ENCODE data around the gene EFNB2. TPM values are rescaled to one million over a fixed set of nuclear protein-coding genes. Genes with fewer than 3 reads are reported as not detected.

EFNB2 gene
- total RNA-seq, 2 donors from 2014 or later, result 27.2 to 45.2 TPM

- H3K9me3 ChIP-seq, result no peaks in the 10 kb centered on the region
- H3K36me3 ChIP-seq, result no peaks in the 10 kb centered on the region
- no peaks in the 10 kb centered on the region for H3K27me3 ChIP-seq (replicated peaks; ENCODE audit: insufficient read depth)
- TF ChIP-seq CTCF (IDR thresholded peaks at IDR 0.05), result no peak
- DNase-seq (ENCODE audit: low spot score) (no peak), ATAC-seq (ENCODE audit: insufficient number of reproducible peaks, low FRiP score, low read depth) (no peak)
- peak overlapping the region; percentile 38 to 50 for H3K27ac ChIP-seq
- H3K4me1 ChIP-seq (ENCODE audit: control insufficient read depth in 1 of 2, low read depth in 2 of 2), result peaks cover 10 to 58% of the 10 kb centered on the region in 2 donors
- H3K4me3 ChIP-seq, result no peak overlapping the region
Measured at GRCh38 chr13:106479929-106480328, 55.5 kb downstream of the EFNB2 start.

DNA sequence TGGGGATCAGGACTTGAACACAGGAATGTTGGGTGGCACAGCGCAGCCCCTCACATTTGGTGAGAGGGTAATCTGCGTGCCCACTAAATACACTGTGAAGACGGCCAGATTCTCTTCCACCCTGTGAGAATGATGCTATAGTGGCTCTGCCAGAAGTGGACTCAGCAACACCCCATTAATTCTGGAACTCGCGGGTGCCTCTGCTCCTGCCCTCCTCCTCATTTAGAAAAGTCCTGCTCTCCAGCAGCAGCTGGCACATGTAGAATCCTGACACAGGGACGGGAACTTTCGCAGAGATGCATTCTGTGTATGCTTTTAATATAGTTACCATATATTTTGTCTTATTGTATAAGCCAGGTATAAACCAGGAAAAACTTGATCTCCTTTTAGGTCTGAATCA, 57.3 kb downstream of the EFNB2 start:
- DNase-seq (ENCODE audit: low spot score) (no peak), ATAC-seq (ENCODE audit: insufficient number of reproducible peaks, low FRiP score, low read depth) (no peak)
- TF ChIP-seq CTCF (IDR thresholded peaks at IDR 0.05), result no peak
- no peaks in the 10 kb centered on the region for H3K9me3 ChIP-seq
- H3K4me1 ChIP-seq (ENCODE audit: control insufficient read depth in 1 of 2, low read depth in 2 of 2), result peaks cover 6 to 46% of the 10 kb centered on the region in 2 donors
- no peaks in the 10 kb centered on the region for H3K36me3 ChIP-seq
- no peak overlapping the region for H3K27ac ChIP-seq
- H3K27me3 ChIP-seq (replicated peaks; ENCODE audit: insufficient read depth), result no peaks in the 10 kb centered on the region
- no peak overlapping the region for H3K4me3 ChIP-seq

DNA sequence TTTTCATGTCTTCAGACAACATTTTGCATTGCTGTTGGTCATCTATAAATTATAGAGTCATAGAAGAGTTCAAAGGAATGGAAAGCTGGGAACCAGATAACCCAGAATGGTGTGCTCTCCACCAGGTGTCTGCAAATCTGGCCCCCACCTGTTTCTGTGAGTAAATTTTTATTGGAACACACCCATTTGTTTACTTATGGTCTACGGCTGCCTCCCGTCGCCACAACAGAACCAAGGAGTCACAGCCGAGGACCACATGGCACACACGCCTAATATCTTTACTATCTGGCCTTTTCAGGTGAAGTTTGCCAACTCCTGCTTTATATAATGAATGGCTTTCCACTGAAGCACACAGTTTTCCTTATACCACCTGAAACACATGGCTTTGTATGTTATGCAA, 58.2 kb downstream of the EFNB2 start:
- Histone ChIP-seq H3K27ac (no peak overlapping the region), H3K36me3 (no peaks in the 10 kb centered on the region), H3K4me3 (no peak overlapping the region), H3K4me1 (ENCODE audit: control insufficient read depth in 1 of 2, low read depth in 2 of 2) (peaks cover 6 to 54% of the 10 kb centered on the region in 2 donors), H3K9me3 (no peaks in the 10 kb centered on the region), H3K27me3 (replicated peaks; ENCODE audit: insufficient read depth) (no peaks in the 10 kb centered on the region)
- TF ChIP-seq CTCF (IDR thresholded peaks at IDR 0.05), result no peak
- ATAC-seq (ENCODE audit: insufficient number of reproducible peaks, low FRiP score, low read depth), result no peak
- no peak for DNase-seq (ENCODE audit: low spot score)

DNA sequence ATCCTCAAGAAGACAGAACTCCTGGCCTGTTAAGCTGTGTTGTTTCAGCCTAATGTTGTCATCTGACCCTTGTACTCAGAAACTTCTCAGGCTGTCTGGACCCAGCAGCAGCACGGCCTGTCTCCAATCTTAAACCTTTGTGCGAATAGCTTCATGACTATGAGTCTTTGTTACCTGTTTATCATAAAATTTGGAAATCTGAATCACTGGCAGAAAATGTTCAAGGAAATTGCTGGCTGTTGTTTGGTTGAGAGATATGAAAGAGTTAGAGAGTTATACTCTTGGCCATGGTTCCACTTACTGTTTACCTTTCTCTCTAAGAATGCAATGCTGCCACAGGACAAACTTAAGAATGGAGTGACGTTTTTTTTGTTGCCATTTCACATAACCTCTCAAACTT, 59.6 kb downstream of the EFNB2 start:
- DNase-seq (ENCODE audit: low spot score) (no peak), ATAC-seq (ENCODE audit: insufficient number of reproducible peaks, low FRiP score, low read depth) (no peak)
- Histone ChIP-seq H3K36me3 (no peaks in the 10 kb centered on the region), H3K27ac (peak overlapping the region; percentile 15 to 31), H3K9me3 (no peaks in the 10 kb centered on the region), H3K27me3 (replicated peaks; ENCODE audit: insufficient read depth) (no peaks in the 10 kb centered on the region), H3K4me3 (no peak overlapping the region), H3K4me1 (ENCODE audit: control insufficient read depth in 1 of 2, low read depth in 2 of 2) (peaks cover 4 to 39% of the 10 kb centered on the region in 2 donors)
- TF ChIP-seq CTCF (IDR thresholded peaks at IDR 0.05), result no peak

GRCh38 chr13:106474912-106475311, 60.5 kb downstream of the EFNB2 start:
- no peaks in the 10 kb centered on the region for H3K9me3 ChIP-seq
- ATAC-seq (ENCODE audit: insufficient number of reproducible peaks, low FRiP score, low read depth) (no peak), DNase-seq (ENCODE audit: low spot score) (no peak)
- peaks cover 0 to 30% of the 10 kb centered on the region in 2 donors for H3K4me1 ChIP-seq (ENCODE audit: control insufficient read depth in 1 of 2, low read depth in 2 of 2)
- no peak overlapping the region for H3K27ac ChIP-seq
- no peaks in the 10 kb centered on the region for H3K27me3 ChIP-seq (replicated peaks; ENCODE audit: insufficient read depth)
- no peaks in the 10 kb centered on the region for H3K36me3 ChIP-seq
- TF ChIP-seq CTCF (IDR thresholded peaks at IDR 0.05), result no peak
- H3K4me3 ChIP-seq, result no peak overlapping the region

All from thoracic aorta (tissue), 2 donors.